ENCODE data around the gene DPEP1. TPM values are rescaled to one million over a fixed set of nuclear protein-coding genes. Genes with fewer than 3 reads are reported as not detected.

Gene DPEP1
- total RNA-seq, 1 experiment from 2014 or later = 8.1 TPM

DNA sequence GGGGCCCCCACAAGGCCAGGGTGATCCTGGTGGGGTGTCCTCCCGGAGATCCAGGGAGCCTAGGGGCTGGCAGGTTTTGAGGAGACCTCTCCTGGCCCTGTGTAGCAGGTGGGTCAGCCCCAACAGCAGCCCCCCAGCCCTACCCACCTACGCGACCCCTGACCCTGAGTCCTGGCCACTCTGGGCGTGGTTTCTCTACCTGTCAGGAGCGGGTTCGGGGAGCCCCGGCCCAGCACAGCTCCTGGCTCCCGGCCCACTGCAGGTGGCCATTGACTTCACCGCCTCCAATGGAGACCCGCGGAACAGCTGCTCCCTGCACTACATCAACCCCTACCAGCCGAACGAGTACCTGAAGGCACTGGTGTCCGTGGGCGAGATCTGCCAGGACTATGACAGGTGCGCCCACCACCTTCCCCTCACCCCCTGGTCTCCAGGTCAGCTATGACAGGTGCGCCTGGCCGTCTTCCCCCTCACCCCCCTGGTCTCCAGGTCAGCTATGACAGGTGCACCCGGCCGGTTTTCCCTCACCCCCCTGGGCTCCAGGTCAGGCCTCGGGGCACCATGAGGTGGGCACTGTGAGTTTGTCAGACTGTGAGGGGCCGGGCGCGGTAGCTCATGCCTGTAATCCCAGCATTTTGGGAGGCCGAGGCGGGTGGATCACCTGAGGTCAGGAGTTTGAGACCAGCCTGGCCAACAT, 24.9 kb upstream of the DPEP1 start:
- no peaks in the 10 kb centered on the region for H3K9me3 Mint-ChIP-seq (ENCODE audit: unreplicated experiment)
- H3K4me3 ChIP-seq (ENCODE audit: low read depth, low read length) = no peak overlapping the region
- ChIA-PET POLR2A (no interaction called here), CTCF (no interaction called here)
- peaks cover 22% of the 10 kb centered on the region for H3K9me3 ChIP-seq
- peaks cover 3% of the 10 kb centered on the region for H3K36me3 ChIP-seq (ENCODE audit: control insufficient read depth, insufficient read depth, low read length)
- H3K4me1 ChIP-seq = no peaks in the 10 kb centered on the region
- no peaks in the 10 kb centered on the region for H3K27me3 ChIP-seq (replicated peaks; ENCODE audit: control insufficient read depth, insufficient read depth, low read length)
- TF ChIP-seq, protein P1, sequence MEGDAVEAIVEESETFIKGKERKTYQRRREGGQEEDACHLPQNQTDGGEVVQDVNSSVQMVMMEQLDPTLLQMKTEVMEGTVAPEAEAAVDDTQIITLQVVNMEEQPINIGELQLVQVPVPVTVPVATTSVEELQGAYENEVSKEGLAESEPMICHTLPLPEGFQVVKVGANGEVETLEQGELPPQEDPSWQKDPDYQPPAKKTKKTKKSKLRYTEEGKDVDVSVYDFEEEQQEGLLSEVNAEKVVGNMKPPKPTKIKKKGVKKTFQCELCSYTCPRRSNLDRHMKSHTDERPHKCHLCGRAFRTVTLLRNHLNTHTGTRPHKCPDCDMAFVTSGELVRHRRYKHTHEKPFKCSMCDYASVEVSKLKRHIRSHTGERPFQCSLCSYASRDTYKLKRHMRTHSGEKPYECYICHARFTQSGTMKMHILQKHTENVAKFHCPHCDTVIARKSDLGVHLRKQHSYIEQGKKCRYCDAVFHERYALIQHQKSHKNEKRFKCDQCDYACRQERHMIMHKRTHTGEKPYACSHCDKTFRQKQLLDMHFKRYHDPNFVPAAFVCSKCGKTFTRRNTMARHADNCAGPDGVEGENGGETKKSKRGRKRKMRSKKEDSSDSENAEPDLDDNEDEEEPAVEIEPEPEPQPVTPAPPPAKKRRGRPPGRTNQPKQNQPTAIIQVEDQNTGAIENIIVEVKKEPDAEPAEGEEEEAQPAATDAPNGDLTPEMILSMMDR (IDR thresholded peaks at IDR 0.05; ENCODE audit: insufficient read depth in 1 of 2, low read depth in 1 of 2, low read length in 1 of 2, severe bottlenecking in 1 of 2, unreplicated experiment in 1 of 2) = no peak
- intact Hi-C loops (cut with micrococcal nuclease; ENCODE audit: unreplicated experiment) = no loop called here
- no TSS peak for BruUV-seq (replicated peaks)
- DNase-seq = no peak
- peaks cover 68% of the 10 kb centered on the region for H3K36me3 Mint-ChIP-seq (ENCODE audit: insufficient read depth, unreplicated experiment)
- no peak overlapping the region for H3K4me3 Mint-ChIP-seq (ENCODE audit: unreplicated experiment)
- no peaks in the 10 kb centered on the region for H3K27me3 Mint-ChIP-seq (ENCODE audit: insufficient read depth, unreplicated experiment)
- no peaks in the 10 kb centered on the region for H3K4me1 Mint-ChIP-seq (ENCODE audit: low read depth, unreplicated experiment)
- no peak overlapping the region for H3K27ac Mint-ChIP-seq (ENCODE audit: unreplicated experiment)

- no peaks in the 10 kb centered on the region for H3K4me1 ChIP-seq
Measured at GRCh38 chr16:89589241-89589926, 24.1 kb upstream of the DPEP1 start.

DNA sequence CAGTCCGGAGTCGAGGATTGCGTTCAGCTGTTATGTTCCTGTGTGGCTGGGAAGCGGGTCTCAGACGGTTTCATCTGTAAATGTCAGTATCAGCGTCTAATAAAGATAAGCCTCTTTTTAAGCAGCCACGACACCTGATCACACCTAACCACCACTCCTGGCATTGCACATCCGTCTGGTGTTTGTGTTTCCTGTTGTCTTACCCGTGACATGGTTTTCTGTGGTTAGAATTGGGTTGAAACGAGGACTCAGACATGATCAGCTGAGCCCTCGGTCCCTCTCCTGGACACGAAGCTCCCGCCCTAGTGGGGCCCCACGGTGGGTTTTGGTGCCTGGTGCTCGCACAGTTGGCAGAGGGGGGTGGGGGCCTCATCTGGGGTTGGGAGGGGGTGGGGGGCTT, 19.6 kb upstream of the DPEP1 start:
- Histone ChIP-seq H3K4me3 (ENCODE audit: low read depth, low read length) (no peak overlapping the region), H3K4me1 (no peaks in the 10 kb centered on the region), H3K36me3 (ENCODE audit: control insufficient read depth, insufficient read depth, low read length) (no peaks in the 10 kb centered on the region; the same call in 1 of the 2 replicates), H3K27me3 (replicated peaks; ENCODE audit: control insufficient read depth, insufficient read depth, low read length) (no peaks in the 10 kb centered on the region), H3K9me3 (peaks cover 4% of the 10 kb centered on the region; the same call in 1 of the 2 replicates)
- CTCF ChIA-PET = no interaction called here
- Mint-ChIP-seq H3K27me3 (ENCODE audit: insufficient read depth, unreplicated experiment) (no peaks in the 10 kb centered on the region), H3K9me3 (ENCODE audit: unreplicated experiment) (no peaks in the 10 kb centered on the region), H3K4me1 (ENCODE audit: low read depth, unreplicated experiment) (no peaks in the 10 kb centered on the region), H3K4me3 (ENCODE audit: unreplicated experiment) (no peak overlapping the region), H3K27ac (ENCODE audit: unreplicated experiment) (no peak overlapping the region), H3K36me3 (ENCODE audit: insufficient read depth, unreplicated experiment) (peaks cover 56% of the 10 kb centered on the region)
- BruUV-seq (replicated peaks) = no TSS peak
- TF ChIP-seq, protein P1 (IDR thresholded peaks at IDR 0.05; ENCODE audit: insufficient read depth in 1 of 2, low read depth in 1 of 2, low read length in 1 of 2, severe bottlenecking in 1 of 2, unreplicated experiment in 1 of 2) = no peak
- intact Hi-C loops (cut with micrococcal nuclease; ENCODE audit: unreplicated experiment) = no loop called here
- DNase-seq = no peak
- POLR2A ChIA-PET = no interaction called here

More at GRCh38 chr16:89589241-89589926, 24.1 kb upstream of the DPEP1 start:
- Mint-ChIP-seq H3K4me1 (ENCODE audit: low read depth, unreplicated experiment) (no peaks in the 10 kb centered on the region), H3K4me3 (ENCODE audit: unreplicated experiment) (no peak overlapping the region), H3K36me3 (ENCODE audit: insufficient read depth, unreplicated experiment) (peaks cover 75% of the 10 kb centered on the region), H3K27me3 (ENCODE audit: insufficient read depth, unreplicated experiment) (no peaks in the 10 kb centered on the region), H3K27ac (ENCODE audit: unreplicated experiment) (no peak overlapping the region), H3K9me3 (ENCODE audit: unreplicated experiment) (no peaks in the 10 kb centered on the region)
- TF ChIP-seq, protein P1 (IDR thresholded peaks at IDR 0.05; ENCODE audit: insufficient read depth in 1 of 2, low read depth in 1 of 2, low read length in 1 of 2, severe bottlenecking in 1 of 2, unreplicated experiment in 1 of 2) = no peak
- Histone ChIP-seq H3K27me3 (replicated peaks; ENCODE audit: control insufficient read depth, insufficient read depth, low read length) (no peaks in the 10 kb centered on the region), H3K4me3 (ENCODE audit: low read depth, low read length) (no peak overlapping the region), H3K36me3 (ENCODE audit: control insufficient read depth, insufficient read depth, low read length) (peaks cover 3% of the 10 kb centered on the region; the same call in 1 of the 2 replicates), H3K9me3 (peaks cover 22% of the 10 kb centered on the region)
- DNase-seq = no peak
- CTCF ChIA-PET = no interaction called here
- intact Hi-C loops (cut with micrococcal nuclease; ENCODE audit: unreplicated experiment) = no loop called here
- BruUV-seq (replicated peaks) = no TSS peak
- POLR2A ChIA-PET = interaction anchor here (0.6 kb wide), 1 partner anchor 68 kb away, joined by 3 read pairs; no protein-coding TSS in a partner anchor

Measured in Caco-2 (cell line).